ENCODE measurements around the gene MAPK8. TPM values are rescaled to one million over a fixed set of nuclear protein-coding genes. Genes with fewer than 3 reads are reported as not detected.

The MAPK8 gene
- total RNA-seq, 3 donors from 2014 or later, result 47.1 to 56.4 (median 53.5) TPM

- ATAC-seq (no peak), DNase-seq (no peak)
- Histone ChIP-seq H3K4me1 (ENCODE audit: low read depth) (no peaks in the 10 kb centered on the region), H3K36me3 (ENCODE audit: low read depth) (no peaks in the 10 kb centered on the region), H3K9me3 (no peaks in the 10 kb centered on the region), H3K4me3 (no peak overlapping the region)
- no peak for TF ChIP-seq CTCF (IDR thresholded peaks at IDR 0.05)
- intact Hi-C loops (cut with DNase I, micrococcal nuclease), result no loop called here
Measured at GRCh38 chr10:48477616-48478015, 171.1 kb downstream of the MAPK8 start.

GRCh38 chr10:48478469-48478868 is 172.0 kb downstream of the MAPK8 start:
- no peak for DNase-seq
- intact Hi-C loops (cut with DNase I, micrococcal nuclease), result no loop called here
- H3K36me3 ChIP-seq (ENCODE audit: low read depth), result no peaks in the 10 kb centered on the region
- H3K9me3 ChIP-seq, result no peaks in the 10 kb centered on the region
- ATAC-seq, result no peak
- H3K4me3 ChIP-seq, result no peak overlapping the region
- no peaks in the 10 kb centered on the region for H3K4me1 ChIP-seq (ENCODE audit: low read depth)
- no peak for TF ChIP-seq CTCF (IDR thresholded peaks at IDR 0.05)

- no peak overlapping the region for H3K4me3 ChIP-seq
- no peak for TF ChIP-seq CTCF (IDR thresholded peaks at IDR 0.05)
- no peaks in the 10 kb centered on the region for H3K36me3 ChIP-seq (ENCODE audit: low read depth)
- no peaks in the 10 kb centered on the region for H3K9me3 ChIP-seq
- ATAC-seq (no peak), DNase-seq (no peak)
- H3K4me1 ChIP-seq (ENCODE audit: low read depth), result no peaks in the 10 kb centered on the region
- intact Hi-C loops (cut with DNase I, micrococcal nuclease), result no loop called here
Measured at GRCh38 chr10:48478980-48479811, 172.7 kb downstream of the MAPK8 start.

GRCh38 chr10:48480397-48481374 is 174.2 kb downstream of the MAPK8 start:
- Histone ChIP-seq H3K9me3 (no peaks in the 10 kb centered on the region), H3K4me1 (ENCODE audit: low read depth) (no peaks in the 10 kb centered on the region), H3K4me3 (no peak overlapping the region), H3K36me3 (ENCODE audit: low read depth) (no peaks in the 10 kb centered on the region)
- DNase-seq (no peak), ATAC-seq (no peak)
- intact Hi-C loops (cut with DNase I, micrococcal nuclease), result no loop called here
- TF ChIP-seq CTCF (IDR thresholded peaks at IDR 0.05), result no peak

- intact Hi-C loops (cut with DNase I, micrococcal nuclease), result no loop called here
- TF ChIP-seq CTCF (IDR thresholded peaks at IDR 0.05), result no peak
- Histone ChIP-seq H3K4me3 (no peak overlapping the region), H3K9me3 (no peaks in the 10 kb centered on the region), H3K36me3 (ENCODE audit: low read depth) (no peaks in the 10 kb centered on the region), H3K4me1 (ENCODE audit: low read depth) (no peaks in the 10 kb centered on the region)
- DNase-seq (no peak), ATAC-seq (no peak)
Measured at GRCh38 chr10:48481385-48481784, 174.9 kb downstream of the MAPK8 start.
